Measurements from ENCODE around the gene PEAR1.

GRCh38 chr1:156896490-156897033 lies 3.0 kb downstream of the PEAR1 start:
- TF ChIP-seq CTCF (IDR thresholded peaks at IDR 0.05) (no peak), POLR2AphosphoS5 (IDR thresholded peaks at IDR 0.05) (no peak)
